ENCODE results near the gene PLA2G4E.

DNA sequence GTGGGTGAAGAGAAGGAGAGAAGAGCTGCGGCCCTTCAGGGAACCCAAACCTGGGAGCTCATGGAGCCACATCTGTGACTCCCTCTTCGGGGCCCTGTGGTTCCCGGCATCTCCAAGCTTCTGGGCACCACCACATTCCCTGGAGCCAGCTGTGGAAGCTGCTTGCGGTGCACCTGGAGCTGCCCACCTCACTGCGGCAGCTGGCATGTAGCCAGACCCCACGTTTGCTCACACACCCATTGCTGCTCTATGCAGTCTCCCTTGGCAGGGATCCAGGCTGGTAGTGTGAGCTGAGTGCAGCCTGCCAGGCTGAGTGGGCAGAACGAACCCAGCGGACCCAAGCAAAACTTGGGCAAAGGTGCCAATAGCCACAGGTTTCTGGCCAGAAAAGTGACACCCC lies 16.8 kb upstream of the PLA2G4E start:
- TF ChIP-seq EZH2 (IDR thresholded peaks at IDR 0.05) (no peak), ZFX (IDR thresholded peaks at IDR 0.05) (no peak), RAD21 (IDR thresholded peaks at IDR 0.05; ENCODE audit: low read depth) (no peak), POLR2AphosphoS5 (IDR thresholded peaks at IDR 0.05; ENCODE audit: low read depth, low read length) (no peak), SIN3A (IDR thresholded peaks at IDR 0.05; ENCODE audit: low read depth) (no peak), POLR2A (IDR thresholded peaks at IDR 0.05; ENCODE audit: borderline replicate concordance, extremely low read depth, insufficient read depth, insufficient read length) (no peak)
- TF ChIP-seq, protein P1, sequence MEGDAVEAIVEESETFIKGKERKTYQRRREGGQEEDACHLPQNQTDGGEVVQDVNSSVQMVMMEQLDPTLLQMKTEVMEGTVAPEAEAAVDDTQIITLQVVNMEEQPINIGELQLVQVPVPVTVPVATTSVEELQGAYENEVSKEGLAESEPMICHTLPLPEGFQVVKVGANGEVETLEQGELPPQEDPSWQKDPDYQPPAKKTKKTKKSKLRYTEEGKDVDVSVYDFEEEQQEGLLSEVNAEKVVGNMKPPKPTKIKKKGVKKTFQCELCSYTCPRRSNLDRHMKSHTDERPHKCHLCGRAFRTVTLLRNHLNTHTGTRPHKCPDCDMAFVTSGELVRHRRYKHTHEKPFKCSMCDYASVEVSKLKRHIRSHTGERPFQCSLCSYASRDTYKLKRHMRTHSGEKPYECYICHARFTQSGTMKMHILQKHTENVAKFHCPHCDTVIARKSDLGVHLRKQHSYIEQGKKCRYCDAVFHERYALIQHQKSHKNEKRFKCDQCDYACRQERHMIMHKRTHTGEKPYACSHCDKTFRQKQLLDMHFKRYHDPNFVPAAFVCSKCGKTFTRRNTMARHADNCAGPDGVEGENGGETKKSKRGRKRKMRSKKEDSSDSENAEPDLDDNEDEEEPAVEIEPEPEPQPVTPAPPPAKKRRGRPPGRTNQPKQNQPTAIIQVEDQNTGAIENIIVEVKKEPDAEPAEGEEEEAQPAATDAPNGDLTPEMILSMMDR (IDR thresholded peaks at IDR 0.05 in 2 of 3, conservative IDR thresholded peaks at IDR 0.05 in 1 of 3; ENCODE audit: borderline replicate concordance in 1 of 3, insufficient read depth in 1 of 3, low read depth in 2 of 3, low read length in 2 of 3): no peak
- TF ChIP-seq, protein P2, sequence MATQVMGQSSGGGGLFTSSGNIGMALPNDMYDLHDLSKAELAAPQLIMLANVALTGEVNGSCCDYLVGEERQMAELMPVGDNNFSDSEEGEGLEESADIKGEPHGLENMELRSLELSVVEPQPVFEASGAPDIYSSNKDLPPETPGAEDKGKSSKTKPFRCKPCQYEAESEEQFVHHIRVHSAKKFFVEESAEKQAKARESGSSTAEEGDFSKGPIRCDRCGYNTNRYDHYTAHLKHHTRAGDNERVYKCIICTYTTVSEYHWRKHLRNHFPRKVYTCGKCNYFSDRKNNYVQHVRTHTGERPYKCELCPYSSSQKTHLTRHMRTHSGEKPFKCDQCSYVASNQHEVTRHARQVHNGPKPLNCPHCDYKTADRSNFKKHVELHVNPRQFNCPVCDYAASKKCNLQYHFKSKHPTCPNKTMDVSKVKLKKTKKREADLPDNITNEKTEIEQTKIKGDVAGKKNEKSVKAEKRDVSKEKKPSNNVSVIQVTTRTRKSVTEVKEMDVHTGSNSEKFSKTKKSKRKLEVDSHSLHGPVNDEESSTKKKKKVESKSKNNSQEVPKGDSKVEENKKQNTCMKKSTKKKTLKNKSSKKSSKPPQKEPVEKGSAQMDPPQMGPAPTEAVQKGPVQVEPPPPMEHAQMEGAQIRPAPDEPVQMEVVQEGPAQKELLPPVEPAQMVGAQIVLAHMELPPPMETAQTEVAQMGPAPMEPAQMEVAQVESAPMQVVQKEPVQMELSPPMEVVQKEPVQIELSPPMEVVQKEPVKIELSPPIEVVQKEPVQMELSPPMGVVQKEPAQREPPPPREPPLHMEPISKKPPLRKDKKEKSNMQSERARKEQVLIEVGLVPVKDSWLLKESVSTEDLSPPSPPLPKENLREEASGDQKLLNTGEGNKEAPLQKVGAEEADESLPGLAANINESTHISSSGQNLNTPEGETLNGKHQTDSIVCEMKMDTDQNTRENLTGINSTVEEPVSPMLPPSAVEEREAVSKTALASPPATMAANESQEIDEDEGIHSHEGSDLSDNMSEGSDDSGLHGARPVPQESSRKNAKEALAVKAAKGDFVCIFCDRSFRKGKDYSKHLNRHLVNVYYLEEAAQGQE (IDR thresholded peaks at IDR 0.05; ENCODE audit: low read depth): no peak

Data from HCT116 (cell line).